Kidney glomerular epithelial cell (primary cell): ENCODE data around the gene MRPL32.
"Not testable (repeated sequence)": the region's sequence is repeated elsewhere in the genome, so short reads cannot be mapped to it uniquely, and the experiment has no call there.

Experiments
- DNase-seq: peaks from one replicate; lab custom pipeline; 2025; lab: John Stamatoyannopoulos, UW

MRPL32 gene

GRCh38 chr7:42931834-42932651 is at the start of gene MRPL32, which contains the start of gene PSMA2:
Gene MRPL32, plus strand, starts transcription at chr7:42932376. Its CDS starts 11 bp downstream, at chr7:42932387.
Gene PSMA2, minus strand, starts transcription at chr7:42932174. Its CDS starts 16 bp downstream, at chr7:42932158.
- DNase-seq, result peak; percentile 99

GRCh38 chr7:42883950-42884349 is 48.2 kb upstream of the MRPL32 start:
- DNase-seq, result peak; percentile 38

- not testable (repeated sequence) for DNase-seq
Observed at GRCh38 chr7:42885183-42885582, 47.0 kb upstream of the MRPL32 start.

- DNase-seq, result no peak
Observed at GRCh38 chr7:42886129-42886528, 46.0 kb upstream of the MRPL32 start.

GRCh38 chr7:42886893-42887505 is 45.2 kb upstream of the MRPL32 start:
- DNase-seq, result no peak

- DNase-seq, result no peak
Observed at GRCh38 chr7:42893346-42894240, 38.6 kb upstream of the MRPL32 start.

GRCh38 chr7:42900842-42901241 is 31.3 kb upstream of the MRPL32 start:
- DNase-seq, result no peak

GRCh38 chr7:42902331-42902730 is 29.8 kb upstream of the MRPL32 start:
- no peak for DNase-seq

- DNase-seq, result no peak
Observed at GRCh38 chr7:42906181-42906580, 26.0 kb upstream of the MRPL32 start.

- DNase-seq, result no peak
Observed at GRCh38 chr7:42907316-42907715, 24.9 kb upstream of the MRPL32 start.

GRCh38 chr7:42910306-42910705 is 21.9 kb upstream of the MRPL32 start:
- no peak for DNase-seq

GRCh38 chr7:42911454-42912447 is 20.4 kb upstream of the MRPL32 start, which contains the start of gene C7orf25:
Gene C7orf25, minus strand, starts transcription at chr7:42912070. Its CDS starts 1,170 bp downstream, at chr7:42910900.
- DNase-seq, result peak; percentile 61

GRCh38 chr7:42913591-42913990 is 18.6 kb upstream of the MRPL32 start:
- DNase-seq, result no peak

GRCh38 chr7:42914009-42914408 is 18.2 kb upstream of the MRPL32 start:
- no peak for DNase-seq

- DNase-seq, result no peak
Observed at GRCh38 chr7:42914421-42915045, 17.6 kb upstream of the MRPL32 start.

GRCh38 chr7:42915356-42915755 is 16.8 kb upstream of the MRPL32 start:
- no peak for DNase-seq

GRCh38 chr7:42922017-42922753 is 10.0 kb upstream of the MRPL32 start:
- no peak for DNase-seq

GRCh38 chr7:42924223-42924838 is 7.8 kb upstream of the MRPL32 start:
- DNase-seq, result no peak

GRCh38 chr7:42925630-42926029 is 6.5 kb upstream of the MRPL32 start:
- no peak for DNase-seq
